Panc1 (cell line): Measurements from ENCODE around the gene ASXL2. TPM values are rescaled to one million over a fixed set of nuclear protein-coding genes. Genes with fewer than 3 reads are reported as not detected.

ENCODE experiments used
- ATAC-seq: fragments of 200-7000 bp; cut with Tn5 transposase; 2 replicates; pipeline ENCODE4 v1.9.1; 2020; ENCODE audit warnings: mild to moderate bottlenecking, moderate library complexity
- BruUV-seq: library from RNA; stranded (reverse); fragments of 400-500 nt; replicated peaks from 2 replicates; lab custom pipeline; 2021; lab: Mats Ljungman, UMichigan
- CTCF ChIA-PET: fragments of 300-600 bp; sonication (Branson Sonifier 250); formaldehyde crosslinking; loops from one replicate; lab custom pipeline; 2022; ENCODE audit warnings: antibody characterized with exemption; lab: Charles Lee
- POLR2A ChIA-PET: fragments of 300-600 bp; sonication (Branson Sonifier 250); formaldehyde crosslinking; loops from one replicate; lab custom pipeline; 2022; ENCODE audit warnings: antibody characterized with exemption; lab: Charles Lee
- DNase-seq: peaks from one replicate; pipeline ENCODE4 v3.0.0-alpha.2; 2010; ENCODE audit warnings: low read depth, low spot score
- H3K27ac ChIP-seq: 2 replicates; pipeline ENCODE4 v1.5.1; 2011; ENCODE audit warnings: mild to moderate bottlenecking, low read length, inconsistent platforms
- H3K27me3 ChIP-seq: fragments of 200-500 bp; sonication (Bioruptor generic); 2 replicates; pipeline ENCODE4 v1.6.0; 2014; ENCODE audit warnings: low read length, inconsistent platforms; ENCODE audit not compliant: control insufficient read depth, insufficient read depth
- H3K36me3 ChIP-seq: fragments of 200-500 bp; sonication (Bioruptor generic); 2 replicates; pipeline ENCODE4 v1.5.1; 2014; ENCODE audit warnings: inconsistent platforms, mild to moderate bottlenecking, low read length, moderate library complexity; ENCODE audit not compliant: control insufficient read depth, insufficient read depth
- H3K4me1 ChIP-seq: 2 replicates; pipeline ENCODE4 v1.5.1; 2011; ENCODE audit warnings: inconsistent platforms, mild to moderate bottlenecking, low read length, moderate library complexity; ENCODE audit not compliant: control insufficient read depth, insufficient read depth
- H3K4me3 ChIP-seq, 2 experiments: 2 replicates each; pipeline ENCODE4 v1.5.1; 2011 to 2012; ENCODE audit warnings: low read depth in 2 of 2, low read length in 2 of 2, mild to moderate bottlenecking in 2 of 2, inconsistent platforms in 1 of 2, moderate library complexity in 1 of 2
- H3K9me3 ChIP-seq: fragments of 200-500 bp; sonication (Bioruptor generic); 2 replicates; pipeline ENCODE4 v1.5.1; 2014; ENCODE audit warnings: low read depth, mild to moderate bottlenecking, inconsistent platforms, low read length, moderate library complexity; ENCODE audit not compliant: control insufficient read depth, insufficient read depth
- POLR2AphosphoS5 ChIP-seq: IDR thresholded peaks from 2 replicates; pipeline ENCODE4 v1.6.1; 2012; ENCODE audit warnings: mild to moderate bottlenecking, low read depth, low read length, moderate library complexity
- SIN3A ChIP-seq: IDR thresholded peaks from 2 replicates; pipeline ENCODE4 v1.6.1; 2012; ENCODE audit warnings: low read depth, mild to moderate bottlenecking, low read length, moderate library complexity, borderline replicate concordance; ENCODE audit not compliant: insufficient read depth
- TCF7L2 ChIP-seq: IDR thresholded peaks from 2 replicates; pipeline ENCODE4 v1.6.1; 2011; ENCODE audit warnings: mild to moderate bottlenecking, low read depth, low read length, inconsistent platforms
- in situ Hi-C: cut with HindIII; loops from 2 replicates; pipeline ENCODE4 v1.10.0; 2016; ENCODE audit warnings: low sequenced_read_pairs, low pct_unique_long_range_greater_than_20kb
- intact Hi-C: fragments of 100-400 bp; cut with micrococcal nuclease; formaldehyde crosslinking; loops from one replicate; pipeline ENCODE4 v1.10.0; 2022; ENCODE audit not compliant: unreplicated experiment
- total RNA-seq: library from RNA; stranded (reverse); gene quantifications from one replicate; pipeline ENCODE4 v1.2.1, GENCODE V29; 2021; ENCODE audit not compliant: unreplicated experiment
- TF ChIP-seq, protein P1 (sequence below): fragments of 450-650 bp; IDR thresholded peaks from 2 replicates; pipeline ENCODE4 v1.5.1; 2017; ENCODE audit warnings: mild to moderate bottlenecking
- TF ChIP-seq, protein P2 (sequence below), 2 experiments: IDR thresholded peaks; 2 replicates each; pipeline ENCODE4 v1.6.1; 2011 to 2012; ENCODE audit warnings: low read depth in 2 of 2, control low read depth in 1 of 2, low read length in 1 of 2, mild to moderate bottlenecking in 1 of 2, moderate library complexity in 1 of 2; ENCODE audit not compliant: insufficient read depth in 1 of 2

Gene ASXL2
- total RNA-seq, 1 experiment from 2014 or later = 43.4 TPM

DNA sequence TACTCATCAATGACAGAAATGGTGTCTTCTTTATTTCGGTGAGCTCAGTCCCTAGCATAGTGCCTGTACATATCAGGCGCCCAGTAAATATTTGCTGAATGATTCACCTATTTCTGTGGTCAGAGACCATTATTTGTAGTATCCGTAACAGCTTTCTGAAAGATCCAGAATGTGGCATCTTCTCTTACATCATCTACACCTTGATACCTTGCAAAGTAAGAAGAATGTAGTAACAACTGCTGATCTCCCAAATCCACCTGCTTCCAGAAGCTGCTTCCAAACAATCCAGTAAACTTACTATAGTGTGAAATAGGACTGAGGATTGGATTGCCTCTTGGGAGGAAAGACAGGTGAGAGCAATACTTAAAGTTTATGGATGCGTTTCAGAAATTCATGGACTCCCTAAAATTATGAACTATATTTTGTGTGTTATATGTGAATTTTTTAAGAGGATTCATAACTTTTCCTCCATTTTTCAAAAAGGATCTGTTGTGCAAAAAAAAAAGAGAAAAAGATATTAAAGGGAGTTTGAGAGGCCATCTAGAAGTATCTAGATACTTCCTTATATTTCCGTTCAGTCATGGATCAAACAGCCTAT is 945 bp upstream of the ASXL2 start:
- DNase-seq = peak; percentile 71
- in situ Hi-C loops (no loop called here), intact Hi-C loops (no loop called here)
- ChIA-PET CTCF (interaction anchor here (1.1 to 1.5 kb wide), 2 partner anchors 27 to 72 kb away, joined by 3 to 8 read pairs; no protein-coding TSS in a partner anchor), POLR2A (interaction anchor here (0.9 to 1.0 kb wide), 2 partner anchors 12 to 28 kb away, joined by 3 to 9 read pairs; no protein-coding TSS in a partner anchor)
- H3K4me3 ChIP-seq = peak overlapping the region; percentile 51 to 80
- no TSS peak for BruUV-seq
- no peak for TF ChIP-seq TCF7L2
- no peak for TF ChIP-seq POLR2AphosphoS5
- TF ChIP-seq, protein P1, sequence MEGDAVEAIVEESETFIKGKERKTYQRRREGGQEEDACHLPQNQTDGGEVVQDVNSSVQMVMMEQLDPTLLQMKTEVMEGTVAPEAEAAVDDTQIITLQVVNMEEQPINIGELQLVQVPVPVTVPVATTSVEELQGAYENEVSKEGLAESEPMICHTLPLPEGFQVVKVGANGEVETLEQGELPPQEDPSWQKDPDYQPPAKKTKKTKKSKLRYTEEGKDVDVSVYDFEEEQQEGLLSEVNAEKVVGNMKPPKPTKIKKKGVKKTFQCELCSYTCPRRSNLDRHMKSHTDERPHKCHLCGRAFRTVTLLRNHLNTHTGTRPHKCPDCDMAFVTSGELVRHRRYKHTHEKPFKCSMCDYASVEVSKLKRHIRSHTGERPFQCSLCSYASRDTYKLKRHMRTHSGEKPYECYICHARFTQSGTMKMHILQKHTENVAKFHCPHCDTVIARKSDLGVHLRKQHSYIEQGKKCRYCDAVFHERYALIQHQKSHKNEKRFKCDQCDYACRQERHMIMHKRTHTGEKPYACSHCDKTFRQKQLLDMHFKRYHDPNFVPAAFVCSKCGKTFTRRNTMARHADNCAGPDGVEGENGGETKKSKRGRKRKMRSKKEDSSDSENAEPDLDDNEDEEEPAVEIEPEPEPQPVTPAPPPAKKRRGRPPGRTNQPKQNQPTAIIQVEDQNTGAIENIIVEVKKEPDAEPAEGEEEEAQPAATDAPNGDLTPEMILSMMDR = no peak
- no peak for TF ChIP-seq SIN3A
- TF ChIP-seq, protein P2, sequence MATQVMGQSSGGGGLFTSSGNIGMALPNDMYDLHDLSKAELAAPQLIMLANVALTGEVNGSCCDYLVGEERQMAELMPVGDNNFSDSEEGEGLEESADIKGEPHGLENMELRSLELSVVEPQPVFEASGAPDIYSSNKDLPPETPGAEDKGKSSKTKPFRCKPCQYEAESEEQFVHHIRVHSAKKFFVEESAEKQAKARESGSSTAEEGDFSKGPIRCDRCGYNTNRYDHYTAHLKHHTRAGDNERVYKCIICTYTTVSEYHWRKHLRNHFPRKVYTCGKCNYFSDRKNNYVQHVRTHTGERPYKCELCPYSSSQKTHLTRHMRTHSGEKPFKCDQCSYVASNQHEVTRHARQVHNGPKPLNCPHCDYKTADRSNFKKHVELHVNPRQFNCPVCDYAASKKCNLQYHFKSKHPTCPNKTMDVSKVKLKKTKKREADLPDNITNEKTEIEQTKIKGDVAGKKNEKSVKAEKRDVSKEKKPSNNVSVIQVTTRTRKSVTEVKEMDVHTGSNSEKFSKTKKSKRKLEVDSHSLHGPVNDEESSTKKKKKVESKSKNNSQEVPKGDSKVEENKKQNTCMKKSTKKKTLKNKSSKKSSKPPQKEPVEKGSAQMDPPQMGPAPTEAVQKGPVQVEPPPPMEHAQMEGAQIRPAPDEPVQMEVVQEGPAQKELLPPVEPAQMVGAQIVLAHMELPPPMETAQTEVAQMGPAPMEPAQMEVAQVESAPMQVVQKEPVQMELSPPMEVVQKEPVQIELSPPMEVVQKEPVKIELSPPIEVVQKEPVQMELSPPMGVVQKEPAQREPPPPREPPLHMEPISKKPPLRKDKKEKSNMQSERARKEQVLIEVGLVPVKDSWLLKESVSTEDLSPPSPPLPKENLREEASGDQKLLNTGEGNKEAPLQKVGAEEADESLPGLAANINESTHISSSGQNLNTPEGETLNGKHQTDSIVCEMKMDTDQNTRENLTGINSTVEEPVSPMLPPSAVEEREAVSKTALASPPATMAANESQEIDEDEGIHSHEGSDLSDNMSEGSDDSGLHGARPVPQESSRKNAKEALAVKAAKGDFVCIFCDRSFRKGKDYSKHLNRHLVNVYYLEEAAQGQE (IDR thresholded peaks at IDR 0.05; ENCODE audit: insufficient read depth in 1 of 2, low read depth in 2 of 2, low read length in 1 of 2) = no peak
- ATAC-seq = no peak
- H3K4me1 ChIP-seq = peaks cover 13% of the 10 kb centered on the region; the same call in 1 of the 2 replicates
- no peaks in the 10 kb centered on the region for H3K9me3 ChIP-seq
- H3K36me3 ChIP-seq = no peaks in the 10 kb centered on the region; the same call in 1 of the 2 replicates
- H3K27ac ChIP-seq = peak overlapping the region; percentile 98
- H3K27me3 ChIP-seq = no peaks in the 10 kb centered on the region

DNA sequence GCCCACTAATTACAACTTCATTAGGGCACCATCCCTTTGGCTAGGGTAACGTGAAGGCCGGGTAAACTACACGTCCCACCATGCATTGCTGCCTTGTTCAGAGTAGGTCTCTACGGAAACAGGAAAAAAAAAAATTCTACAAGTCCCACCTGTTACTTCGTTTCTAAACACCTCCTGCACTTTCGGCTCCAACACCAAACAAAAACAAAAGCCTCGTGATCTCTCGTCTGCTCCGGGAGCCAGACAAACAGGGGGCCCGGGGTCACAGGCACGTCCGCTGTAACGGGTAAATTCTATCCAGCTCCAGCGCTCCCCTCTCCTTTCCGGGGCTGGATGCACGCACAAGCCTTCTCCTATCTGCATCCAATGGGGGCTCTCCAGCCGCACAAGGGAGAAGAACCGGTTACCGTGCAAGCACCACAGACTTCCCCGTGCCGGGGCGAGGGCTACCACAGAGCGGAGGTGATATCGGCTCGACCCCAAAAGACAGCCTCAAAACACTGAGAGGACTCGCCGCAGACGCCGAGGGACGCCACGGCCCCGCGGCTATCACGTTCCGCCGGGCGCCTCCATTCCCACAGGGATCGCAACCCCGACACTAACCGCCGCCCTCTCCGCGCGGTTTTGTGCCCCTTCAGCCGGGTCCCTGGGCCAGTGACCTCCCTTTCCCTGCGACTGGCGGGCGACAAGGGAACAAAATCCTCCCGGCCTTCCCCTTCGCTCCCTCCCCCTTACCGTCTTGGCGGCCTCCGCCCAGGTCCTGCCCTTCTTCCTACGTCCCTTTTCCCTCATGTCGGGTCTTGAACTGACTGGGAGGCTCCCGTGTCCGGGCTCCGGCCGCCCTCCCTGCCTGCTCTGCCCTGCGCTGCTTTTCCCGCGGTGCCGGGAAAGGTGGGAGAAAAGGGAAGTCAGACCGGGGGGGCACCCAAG is 591 bp downstream of the ASXL2 start:
- no TSS peak for BruUV-seq
- ChIA-PET CTCF (interaction anchor here (1.1 to 1.5 kb wide), 2 partner anchors 26 to 74 kb away, joined by 3 to 8 read pairs; no protein-coding TSS in a partner anchor), POLR2A (interaction anchor here (0.6 to 1.0 kb wide), 7 partner anchors 11 to 300 kb away, joined by 3 to 11 read pairs (median 6); no protein-coding TSS in a partner anchor)
- DNase-seq (peak; percentile 36), ATAC-seq (peak; percentile 69)
- Histone ChIP-seq H3K4me3 (peak overlapping the region; percentile 81 to 92), H3K4me1 (peaks cover 13% of the 10 kb centered on the region; the same call in 1 of the 2 replicates), H3K27me3 (no peaks in the 10 kb centered on the region), H3K9me3 (no peaks in the 10 kb centered on the region), H3K36me3 (no peaks in the 10 kb centered on the region; the same call in 1 of the 2 replicates), H3K27ac (peak overlapping the region; percentile 91)
- in situ Hi-C loops = no loop called here
- intact Hi-C loops = no loop called here
- TF ChIP-seq, protein P2 (IDR thresholded peaks at IDR 0.05; ENCODE audit: insufficient read depth in 1 of 2, low read depth in 2 of 2, low read length in 1 of 2) = no peak
- TF ChIP-seq SIN3A (no peak), POLR2AphosphoS5 (no peak), TCF7L2 (no peak)
- TF ChIP-seq, protein P1 = no peak
